IMR-90 (cell line): ENCODE data around the gene LYPD4.

ENCODE experiments used
- BHLHE40 ChIP-seq: fragments of 150-350 bp; IDR thresholded peaks from 2 replicates; pipeline ENCODE4 v1.6.1; 2016; ENCODE audit warnings: mild to moderate bottlenecking, low read depth, low read length
- CEBPB ChIP-seq: IDR thresholded peaks from 2 replicates; pipeline ENCODE4 v1.6.1; 2012; ENCODE audit warnings: low read depth, low read length, improper control_type of control experiment
- CHD1 ChIP-seq: IDR thresholded peaks from 2 replicates; pipeline ENCODE4 v1.6.1; 2012; ENCODE audit warnings: low read depth, low read length, improper control_type of control experiment
- MAFK ChIP-seq: IDR thresholded peaks from 2 replicates; pipeline ENCODE4 v1.6.1; 2012; ENCODE audit warnings: low read depth, low read length, improper control_type of control experiment
- MAZ ChIP-seq: IDR thresholded peaks from 2 replicates; pipeline ENCODE4 v1.6.1; 2012; ENCODE audit warnings: low read depth, mild to moderate bottlenecking, low read length, improper control_type of control experiment, moderate library complexity, borderline replicate concordance
- MXI1 ChIP-seq: IDR thresholded peaks from 2 replicates; pipeline ENCODE4 v1.6.1; 2012; ENCODE audit warnings: low read depth, mild to moderate bottlenecking, low read length, moderate library complexity, borderline replicate concordance
- NFE2L2 ChIP-seq: fragments of 150-350 bp; IDR thresholded peaks from 2 replicates; pipeline ENCODE4 v1.6.1; 2016; ENCODE audit warnings: low read depth, mild to moderate bottlenecking, low read length
- POLR2A ChIP-seq: IDR thresholded peaks from 2 replicates; pipeline ENCODE4 v1.6.1; 2012; ENCODE audit warnings: mild to moderate bottlenecking, low read depth, low read length
- RAD21 ChIP-seq: IDR thresholded peaks from 2 replicates; pipeline ENCODE4 v1.6.1; 2012; ENCODE audit warnings: low read length, improper control_type of control experiment
- RCOR1 ChIP-seq: IDR thresholded peaks from 2 replicates; pipeline ENCODE4 v1.6.1; 2012; ENCODE audit warnings: mild to moderate bottlenecking, low read length, improper control_type of control experiment; ENCODE audit not compliant: insufficient replicate concordance
- RFX5 ChIP-seq: IDR thresholded peaks from 2 replicates; pipeline ENCODE4 v1.8.0; 2012; ENCODE audit warnings: low read depth, mild to moderate bottlenecking, low read length, moderate library complexity
- SMC3 ChIP-seq: fragments of 150-350 bp; IDR thresholded peaks from 2 replicates; pipeline ENCODE4 v1.6.1; 2016; ENCODE audit warnings: low read depth, mild to moderate bottlenecking, antibody characterized with exemption, low read length, moderate library complexity
- TF ChIP-seq, protein P1 (sequence below): conservative IDR thresholded peaks from 2 replicates; pipeline ENCODE4 v1.5.1; 2012; ENCODE audit warnings: mild to moderate bottlenecking, low read depth, low read length, improper control_type of control experiment
- TF ChIP-seq, protein P2 (sequence below): fragments of 150-350 bp; IDR thresholded peaks from 2 replicates; pipeline ENCODE4 v1.6.1; 2017; ENCODE audit warnings: mild to moderate bottlenecking, antibody characterized with exemption, low read length, low read depth

DNA sequence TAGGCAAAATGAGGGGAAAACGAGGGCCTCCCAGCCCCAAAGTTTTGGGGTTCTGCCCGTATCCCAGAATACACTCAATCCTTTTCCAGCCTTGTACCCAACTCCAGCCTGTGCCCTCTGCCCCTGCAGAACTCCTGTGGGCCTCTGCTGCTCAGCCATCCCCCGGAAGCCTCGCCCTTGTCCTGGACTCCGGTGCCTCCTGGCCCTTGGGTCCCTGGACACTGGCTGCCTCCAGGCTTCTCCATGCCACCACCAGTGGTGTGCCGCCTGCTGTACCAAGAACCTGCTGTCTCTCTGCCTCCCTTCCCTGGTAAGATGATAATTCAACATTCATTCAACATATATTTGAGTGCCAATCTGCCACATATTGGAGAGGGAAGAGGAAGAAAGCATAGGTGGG, 4.2 kb upstream of the LYPD4 start:
- TF ChIP-seq, protein P1, sequence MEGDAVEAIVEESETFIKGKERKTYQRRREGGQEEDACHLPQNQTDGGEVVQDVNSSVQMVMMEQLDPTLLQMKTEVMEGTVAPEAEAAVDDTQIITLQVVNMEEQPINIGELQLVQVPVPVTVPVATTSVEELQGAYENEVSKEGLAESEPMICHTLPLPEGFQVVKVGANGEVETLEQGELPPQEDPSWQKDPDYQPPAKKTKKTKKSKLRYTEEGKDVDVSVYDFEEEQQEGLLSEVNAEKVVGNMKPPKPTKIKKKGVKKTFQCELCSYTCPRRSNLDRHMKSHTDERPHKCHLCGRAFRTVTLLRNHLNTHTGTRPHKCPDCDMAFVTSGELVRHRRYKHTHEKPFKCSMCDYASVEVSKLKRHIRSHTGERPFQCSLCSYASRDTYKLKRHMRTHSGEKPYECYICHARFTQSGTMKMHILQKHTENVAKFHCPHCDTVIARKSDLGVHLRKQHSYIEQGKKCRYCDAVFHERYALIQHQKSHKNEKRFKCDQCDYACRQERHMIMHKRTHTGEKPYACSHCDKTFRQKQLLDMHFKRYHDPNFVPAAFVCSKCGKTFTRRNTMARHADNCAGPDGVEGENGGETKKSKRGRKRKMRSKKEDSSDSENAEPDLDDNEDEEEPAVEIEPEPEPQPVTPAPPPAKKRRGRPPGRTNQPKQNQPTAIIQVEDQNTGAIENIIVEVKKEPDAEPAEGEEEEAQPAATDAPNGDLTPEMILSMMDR: no peak
- TF ChIP-seq POLR2A: no peak
- TF ChIP-seq RAD21: no peak
- TF ChIP-seq RCOR1: no peak
- TF ChIP-seq MXI1: no peak
- no peak for TF ChIP-seq CHD1
- TF ChIP-seq CEBPB: no peak
- TF ChIP-seq SMC3: no peak
- TF ChIP-seq MAZ: no peak
- no peak for TF ChIP-seq RFX5
- no peak for TF ChIP-seq NFE2L2
- TF ChIP-seq MAFK: no peak
- no peak for TF ChIP-seq BHLHE40
- TF ChIP-seq, protein P2, sequence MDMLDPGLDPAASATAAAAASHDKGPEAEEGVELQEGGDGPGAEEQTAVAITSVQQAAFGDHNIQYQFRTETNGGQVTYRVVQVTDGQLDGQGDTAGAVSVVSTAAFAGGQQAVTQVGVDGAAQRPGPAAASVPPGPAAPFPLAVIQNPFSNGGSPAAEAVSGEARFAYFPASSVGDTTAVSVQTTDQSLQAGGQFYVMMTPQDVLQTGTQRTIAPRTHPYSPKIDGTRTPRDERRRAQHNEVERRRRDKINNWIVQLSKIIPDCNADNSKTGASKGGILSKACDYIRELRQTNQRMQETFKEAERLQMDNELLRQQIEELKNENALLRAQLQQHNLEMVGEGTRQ: no peak
